ENCODE data around the gene SNN.

- TF ChIP-seq CTCF (IDR thresholded peaks at IDR 0.05) = no peak
- no peak for TF ChIP-seq POLR2A (IDR thresholded peaks at IDR 0.05)
Measured at GRCh38 chr16:11683145-11683544, 14.9 kb downstream of the SNN start.
